Neutrophil (primary cell): Measurements from ENCODE around the gene CDKN2D.

ENCODE experiments used
- H3K27ac ChIP-seq: fragments of 200-600 bp; sonication (generic); 2 replicates; pipeline ENCODE4 v1.5.1; 2016; ENCODE audit warnings: mild to moderate bottlenecking, moderate library complexity
- H3K27me3 ChIP-seq: fragments of 200-600 bp; sonication (generic); 2 replicates; pipeline ENCODE4 v1.6.0; 2016; ENCODE audit warnings: mild to moderate bottlenecking
- H3K36me3 ChIP-seq: fragments of 200-600 bp; sonication (generic); 2 replicates; pipeline ENCODE4 v1.5.1; 2017
- H3K4me1 ChIP-seq, 2 experiments: fragments of 200-600 bp in 1 of 2; sonication (generic) in 1 of 2; 1 replicate in 1 of 2; 2 replicates in 1 of 2; pipeline versions ENCODE4 v1.5.1 to v1.6.1; 2013 to 2016; ENCODE audit warnings: low read depth in 1 of 2, low read length in 1 of 2, mild to moderate bottlenecking in 1 of 2, moderate library complexity in 1 of 2; ENCODE audit not compliant: control insufficient read depth in 1 of 2, insufficient read depth in 1 of 2
- H3K4me3 ChIP-seq, 2 experiments: fragments of 200-600 bp in 1 of 2; sonication (generic) in 1 of 2; 1 replicate in 1 of 2; 2 replicates in 1 of 2; pipeline ENCODE4 v1.5.1; 2013 to 2016; ENCODE audit warnings: low read depth in 1 of 2, low read length in 1 of 2, mild to moderate bottlenecking in 1 of 2, moderate library complexity in 1 of 2
- H3K9me3 ChIP-seq: fragments of 200-600 bp; sonication (generic); 2 replicates; pipeline ENCODE4 v1.5.1; 2016
- TF ChIP-seq, protein P1 (sequence below): fragments of 200-600 bp; sonication (generic); IDR thresholded peaks from 2 replicates; pipeline ENCODE4 v1.5.1; 2016; ENCODE audit warnings: antibody characterized with exemption

CDKN2D gene

GRCh38 chr19:10586396-10586795 is 17.6 kb upstream of the CDKN2D start:
- peaks cover 37 to 52% of the 10 kb centered on the region in 2 experiments for H3K4me1 ChIP-seq
- H3K9me3 ChIP-seq: no peaks in the 10 kb centered on the region
- H3K36me3 ChIP-seq: no peaks in the 10 kb centered on the region
- H3K4me3 ChIP-seq: no peak overlapping the region
- H3K27me3 ChIP-seq: peaks cover 17% of the 10 kb centered on the region
- H3K27ac ChIP-seq: no peak overlapping the region
- TF ChIP-seq, protein P1, sequence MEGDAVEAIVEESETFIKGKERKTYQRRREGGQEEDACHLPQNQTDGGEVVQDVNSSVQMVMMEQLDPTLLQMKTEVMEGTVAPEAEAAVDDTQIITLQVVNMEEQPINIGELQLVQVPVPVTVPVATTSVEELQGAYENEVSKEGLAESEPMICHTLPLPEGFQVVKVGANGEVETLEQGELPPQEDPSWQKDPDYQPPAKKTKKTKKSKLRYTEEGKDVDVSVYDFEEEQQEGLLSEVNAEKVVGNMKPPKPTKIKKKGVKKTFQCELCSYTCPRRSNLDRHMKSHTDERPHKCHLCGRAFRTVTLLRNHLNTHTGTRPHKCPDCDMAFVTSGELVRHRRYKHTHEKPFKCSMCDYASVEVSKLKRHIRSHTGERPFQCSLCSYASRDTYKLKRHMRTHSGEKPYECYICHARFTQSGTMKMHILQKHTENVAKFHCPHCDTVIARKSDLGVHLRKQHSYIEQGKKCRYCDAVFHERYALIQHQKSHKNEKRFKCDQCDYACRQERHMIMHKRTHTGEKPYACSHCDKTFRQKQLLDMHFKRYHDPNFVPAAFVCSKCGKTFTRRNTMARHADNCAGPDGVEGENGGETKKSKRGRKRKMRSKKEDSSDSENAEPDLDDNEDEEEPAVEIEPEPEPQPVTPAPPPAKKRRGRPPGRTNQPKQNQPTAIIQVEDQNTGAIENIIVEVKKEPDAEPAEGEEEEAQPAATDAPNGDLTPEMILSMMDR: no peak

DNA sequence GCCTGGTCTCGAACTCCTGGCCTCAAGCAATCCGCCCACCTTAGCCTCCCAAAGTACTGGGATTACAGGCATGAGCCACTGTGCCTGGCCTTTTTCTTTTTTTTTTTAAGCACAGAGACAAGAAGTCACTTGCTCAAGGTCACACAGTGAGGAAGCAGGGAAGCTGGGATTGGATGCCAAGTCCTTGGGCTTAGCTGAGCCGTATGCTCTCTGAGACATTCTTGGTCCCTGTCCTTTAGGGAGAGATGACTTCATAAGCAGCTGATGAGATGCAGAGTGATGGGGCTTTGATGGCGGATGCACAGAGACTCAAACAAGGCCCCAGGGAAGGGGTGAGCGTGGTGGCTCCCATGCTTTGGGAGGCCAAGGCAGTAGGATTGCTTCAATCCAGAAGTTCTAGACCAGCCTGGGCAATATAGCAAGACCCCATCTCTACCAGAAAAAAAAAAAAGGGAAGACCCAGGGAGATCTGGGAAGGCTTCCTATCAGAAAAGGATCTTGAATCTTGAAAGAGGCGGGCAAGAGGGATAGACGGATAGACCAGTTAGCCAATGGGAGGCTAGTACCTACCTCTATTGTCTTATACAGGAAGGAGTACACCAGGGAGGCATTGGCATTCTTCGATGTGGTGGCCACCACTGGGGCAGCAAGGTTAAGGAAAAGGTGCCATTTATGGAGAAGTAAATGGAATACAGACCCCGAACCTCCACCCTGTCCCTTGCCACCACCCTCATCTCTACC is 14.4 kb upstream of the CDKN2D start:
- Histone ChIP-seq H3K4me1 (peaks cover 18 to 30% of the 10 kb centered on the region in 2 experiments), H3K4me3 (no peak overlapping the region), H3K9me3 (no peaks in the 10 kb centered on the region), H3K36me3 (no peaks in the 10 kb centered on the region), H3K27me3 (peaks cover 17% of the 10 kb centered on the region), H3K27ac (no peak overlapping the region)
- TF ChIP-seq, protein P1: no peak

DNA sequence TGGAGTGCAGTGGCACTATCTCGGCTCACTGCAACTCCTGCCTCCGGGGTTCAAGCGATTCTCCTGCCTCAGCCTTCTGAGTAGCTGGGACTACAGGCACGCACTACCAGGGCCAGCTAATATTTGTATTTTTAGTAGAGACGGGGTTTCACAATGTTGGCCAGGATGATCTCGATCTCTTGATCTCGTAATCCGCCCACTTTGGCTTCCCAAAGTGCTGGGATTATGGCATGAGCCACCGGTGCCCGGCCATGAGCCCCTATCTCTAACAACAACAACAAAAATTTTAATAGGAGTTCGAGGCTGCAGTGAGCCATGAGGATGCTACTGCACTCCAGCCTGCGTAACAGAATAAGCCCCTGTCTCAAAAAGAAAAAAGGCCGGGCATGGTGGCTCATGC is 13.3 kb upstream of the CDKN2D start:
- no peaks in the 10 kb centered on the region for H3K9me3 ChIP-seq
- H3K4me1 ChIP-seq: peaks cover 18 to 27% of the 10 kb centered on the region in 2 experiments
- peaks cover 7% of the 10 kb centered on the region for H3K27me3 ChIP-seq
- no peak overlapping the region for H3K4me3 ChIP-seq
- TF ChIP-seq, protein P1: no peak
- H3K36me3 ChIP-seq: no peaks in the 10 kb centered on the region
- no peak overlapping the region for H3K27ac ChIP-seq

DNA sequence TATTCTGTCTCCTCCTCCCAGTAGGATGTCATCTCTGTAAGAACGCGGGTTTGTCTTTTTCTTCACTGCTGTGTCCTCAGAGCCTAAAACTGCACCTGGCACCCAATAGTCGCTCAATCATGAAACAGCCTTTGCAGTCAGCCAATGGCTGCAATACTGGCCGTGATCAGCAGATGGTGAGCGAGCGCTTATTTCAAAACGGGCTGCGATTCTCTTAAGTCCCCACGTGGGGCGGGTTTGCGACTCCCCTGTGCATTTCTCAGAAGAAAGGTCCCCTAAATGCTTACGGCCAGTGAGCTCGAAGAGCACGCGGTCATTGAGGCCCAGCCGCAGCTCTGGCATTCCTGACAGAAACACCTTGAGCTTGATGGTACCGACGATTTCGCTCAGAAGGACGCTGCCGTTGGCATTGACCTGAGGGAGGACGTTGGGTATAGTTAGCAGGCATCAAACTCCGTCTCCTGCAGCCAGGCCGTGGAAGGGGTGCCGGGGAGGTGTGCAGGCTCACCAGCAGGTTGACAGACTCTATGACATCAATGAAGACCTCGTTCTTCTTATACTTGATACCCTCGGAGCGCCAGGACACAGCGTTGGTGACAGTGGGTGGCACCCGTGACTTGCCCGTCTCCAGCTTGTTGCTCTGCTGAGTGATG is 12.3 kb upstream of the CDKN2D start:
- peak overlapping the region; percentile 6 to 35 for H3K4me3 ChIP-seq
- H3K9me3 ChIP-seq: no peaks in the 10 kb centered on the region
- H3K27ac ChIP-seq: peak overlapping the region; percentile 52
- H3K4me1 ChIP-seq: peaks cover 18 to 24% of the 10 kb centered on the region in 2 experiments
- TF ChIP-seq, protein P1: peak; percentile 99
- H3K27me3 ChIP-seq: no peaks in the 10 kb centered on the region
- no peaks in the 10 kb centered on the region for H3K36me3 ChIP-seq

GRCh38 chr19:10577951-10578350 is 9.2 kb upstream of the CDKN2D start:
- no peaks in the 10 kb centered on the region for H3K36me3 ChIP-seq
- no peak overlapping the region for H3K4me3 ChIP-seq
- peaks cover 7 to 10% of the 10 kb centered on the region in 2 experiments for H3K4me1 ChIP-seq
- no peak overlapping the region for H3K27ac ChIP-seq
- H3K27me3 ChIP-seq: no peaks in the 10 kb centered on the region
- H3K9me3 ChIP-seq: no peaks in the 10 kb centered on the region
- TF ChIP-seq, protein P1: no peak
